HG03558 (cell line): ENCODE measurements around the gene TXNIP.
A peak's percentile ranks its signal among the peaks of the same experiment; 100 is the strongest.

ENCODE experiments used
- ATAC-seq: cut with Tn5 transposase; IDR thresholded peaks from one replicate; pipeline ENCODE4 v1.9.1; 2021; ENCODE audit warnings: moderate number of reproducible peaks; ENCODE audit not compliant: unreplicated experiment; ENCODE audit errors: extremely low read depth

TXNIP gene

GRCh38 chr1:145964328-145965118, 31.9 kb downstream of the TXNIP start, which contains the start of the genes ANKRD34A and POLR3GL:
Gene ANKRD34A, minus strand, starts transcription at chr1:145964575. Its CDS starts 2,816 bp downstream, at chr1:145961759.
Gene POLR3GL, plus strand, starts transcription at chr1:145964690. Its CDS starts 10,176 bp downstream, at chr1:145974866.
- peak; percentile 81 for ATAC-seq

DNA sequence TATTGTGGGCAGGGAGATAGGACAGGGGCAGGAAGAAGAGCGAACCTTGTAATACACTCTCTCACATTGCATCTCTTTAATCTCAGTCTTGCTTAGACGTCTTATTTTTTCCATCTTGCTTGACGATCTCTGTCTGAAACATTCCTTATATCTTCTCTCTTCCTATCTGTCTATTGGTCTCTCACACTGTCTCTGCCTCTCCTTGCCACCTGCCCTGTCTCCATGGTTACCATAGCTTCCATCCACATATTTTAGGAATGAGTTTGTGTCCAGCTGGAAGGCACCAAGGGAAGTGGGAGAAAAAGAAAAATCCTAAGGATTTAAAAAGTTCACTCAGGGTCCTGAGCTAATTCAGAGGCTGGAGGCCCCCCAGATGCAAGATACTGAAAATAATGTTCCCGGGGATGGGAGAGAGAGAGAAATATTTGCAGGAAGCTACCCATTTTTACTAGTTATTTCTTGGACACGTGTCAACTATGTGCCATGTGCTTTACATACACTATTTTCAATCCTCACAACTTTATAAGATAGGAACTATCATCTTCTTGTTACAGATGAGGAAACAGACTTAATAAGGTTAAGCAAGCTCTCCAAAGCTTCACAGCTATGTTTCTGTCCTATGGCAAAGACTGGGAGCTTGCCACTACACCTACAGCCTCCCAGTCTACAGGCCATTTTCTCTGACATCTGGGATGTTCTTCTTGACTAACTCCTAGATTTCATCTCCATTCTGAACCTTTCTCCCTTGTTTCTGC, 32.9 kb downstream of the TXNIP start:
- ATAC-seq: no peak

GRCh38 chr1:145962157-145963102, 33.9 kb downstream of the TXNIP start:
- no peak for ATAC-seq

DNA sequence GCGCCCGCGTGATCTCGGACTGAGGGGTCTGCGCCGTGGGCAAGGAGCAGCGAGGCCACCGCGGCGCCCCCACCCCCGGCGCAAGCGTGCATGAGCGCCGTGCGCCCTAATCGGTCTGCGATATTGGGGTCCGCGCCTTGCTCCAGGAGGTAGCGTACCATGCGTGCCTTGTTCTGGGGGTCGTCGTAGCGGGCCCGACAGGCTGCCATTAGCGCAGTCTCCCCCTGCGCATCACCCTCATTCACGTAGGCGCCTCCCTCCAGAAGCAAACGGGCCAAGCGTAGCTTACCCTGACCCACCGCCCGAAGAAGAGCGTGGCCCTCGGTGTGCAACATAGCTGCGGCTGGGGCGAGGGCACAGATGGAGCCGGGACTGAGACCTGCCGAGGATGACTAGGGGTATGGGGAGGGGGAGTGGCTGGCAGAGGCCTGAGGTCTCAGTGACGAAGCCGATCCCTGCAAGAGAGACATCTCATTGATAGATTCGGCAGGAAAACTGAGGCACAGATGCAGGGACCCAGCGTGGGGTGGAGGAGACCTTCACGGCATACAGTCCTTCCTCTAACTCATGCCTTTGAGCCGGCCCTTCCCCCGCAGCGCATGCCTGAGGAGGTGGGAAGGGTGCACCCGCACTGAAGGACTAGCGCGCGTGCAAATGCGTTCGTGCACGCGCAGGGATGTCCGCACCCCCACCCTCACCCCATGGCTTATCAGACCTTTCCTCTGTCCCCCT, 34.8 kb downstream of the TXNIP start:
- ATAC-seq: no peak

- no peak for ATAC-seq
Observed at GRCh38 chr1:145961109-145961424, 35.3 kb downstream of the TXNIP start.

GRCh38 chr1:145960468-145961108, 35.8 kb downstream of the TXNIP start:
- ATAC-seq: no peak

GRCh38 chr1:145959957-145960467, 36.4 kb downstream of the TXNIP start:
- ATAC-seq: no peak

DNA sequence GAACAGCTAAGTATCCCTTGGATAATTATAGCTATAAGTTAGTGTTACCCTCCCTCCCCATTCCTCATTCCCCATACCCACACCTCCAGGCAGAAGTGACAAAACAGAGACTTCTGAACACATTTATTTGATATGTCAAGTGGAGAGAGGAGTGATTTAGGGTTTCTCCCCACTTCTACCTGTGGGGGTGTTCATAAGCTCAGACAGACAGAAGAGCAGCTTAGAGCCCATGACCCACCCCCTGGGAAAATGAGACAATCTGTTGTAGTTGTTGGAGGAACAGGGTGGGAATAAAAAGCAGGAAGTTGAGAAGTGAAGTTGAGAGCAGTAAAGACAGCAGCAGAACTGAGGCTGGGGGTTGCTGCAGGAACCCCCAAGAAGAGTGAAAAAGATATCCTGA, 37.0 kb downstream of the TXNIP start:
- no peak for ATAC-seq

- ATAC-seq: no peak
Observed at GRCh38 chr1:145958734-145959133, 37.6 kb downstream of the TXNIP start.

DNA sequence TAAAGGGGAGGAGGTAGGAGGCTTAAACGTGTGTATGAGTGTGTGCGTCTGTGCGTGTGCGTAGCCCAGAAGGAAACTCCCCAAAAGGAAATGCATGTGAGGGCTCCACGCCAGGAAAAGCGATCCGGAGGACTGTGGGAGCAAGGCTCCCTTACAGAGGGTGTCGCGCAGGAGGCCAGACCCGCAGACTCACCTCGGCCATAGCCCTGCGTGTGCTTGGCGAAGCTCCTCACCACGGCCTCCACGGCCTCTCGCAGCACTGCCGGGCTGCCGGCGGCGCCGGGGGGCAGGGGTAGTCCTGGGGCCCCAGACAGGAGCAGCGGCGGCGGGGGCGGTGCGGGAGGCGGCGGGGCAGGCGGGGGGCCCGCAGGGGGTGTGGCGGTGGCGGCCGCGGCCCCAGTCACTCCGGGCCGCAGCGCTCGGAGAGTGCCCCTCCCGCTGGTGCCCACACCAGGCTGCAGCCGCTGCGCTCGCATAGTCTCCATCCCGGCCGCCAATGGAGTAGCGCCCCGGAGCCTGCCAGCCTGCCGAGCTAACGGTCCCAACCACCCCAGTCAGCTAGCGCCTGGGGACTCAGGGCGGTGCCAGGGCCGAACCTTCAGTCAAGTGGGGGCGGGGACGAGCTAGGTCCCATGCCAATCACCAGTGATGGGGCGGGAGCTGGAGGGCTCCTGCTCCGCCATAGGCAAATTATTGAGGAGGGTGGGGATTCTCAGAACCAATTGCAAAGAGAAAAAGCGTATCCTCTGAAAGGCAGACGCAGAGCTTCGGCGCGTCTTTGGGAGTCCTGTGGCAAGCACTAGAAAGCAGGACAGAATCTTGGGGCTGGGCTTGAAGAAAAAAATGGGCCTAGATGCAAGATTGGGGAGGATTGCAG, 38.7 kb downstream of the TXNIP start, which contains the start of gene LIX1L:
LIX1L (minus strand) TSS at position 575 of the 877 bp plus-strand sequence; CDS start at position 485, 90 bp downstream.
- ATAC-seq: peak; percentile 83

DNA sequence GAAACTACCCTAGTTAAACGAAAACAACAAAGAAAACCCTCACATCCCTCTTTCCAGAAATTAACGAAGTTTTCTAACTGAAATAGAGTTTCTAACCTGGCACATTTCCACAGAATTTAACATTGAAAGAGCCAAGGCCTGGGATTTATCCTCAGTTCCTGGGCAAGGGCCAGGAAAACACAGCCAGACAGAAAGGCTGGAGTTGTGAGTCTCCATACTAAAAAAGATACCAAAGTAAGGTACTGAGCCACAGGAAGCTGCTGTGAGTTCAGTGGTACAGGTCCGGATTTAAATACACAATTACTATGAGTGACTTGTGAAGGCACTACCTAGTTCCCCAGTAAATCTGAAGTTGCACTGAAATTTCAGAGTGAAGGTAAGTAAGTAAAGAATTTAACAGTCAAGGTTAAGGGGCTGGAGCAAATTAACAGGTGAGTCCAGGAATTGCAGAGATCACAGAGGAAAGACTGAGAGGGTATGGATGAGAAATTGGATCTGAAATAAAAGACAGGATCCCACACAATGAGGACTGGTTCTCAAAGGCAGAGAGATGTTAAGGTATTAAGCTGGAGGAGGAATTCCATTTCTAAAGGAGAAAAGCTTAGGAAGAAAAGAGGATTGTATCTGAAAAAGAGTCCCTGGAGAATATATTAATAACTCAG, 39.5 kb downstream of the TXNIP start:
- ATAC-seq: no peak

DNA sequence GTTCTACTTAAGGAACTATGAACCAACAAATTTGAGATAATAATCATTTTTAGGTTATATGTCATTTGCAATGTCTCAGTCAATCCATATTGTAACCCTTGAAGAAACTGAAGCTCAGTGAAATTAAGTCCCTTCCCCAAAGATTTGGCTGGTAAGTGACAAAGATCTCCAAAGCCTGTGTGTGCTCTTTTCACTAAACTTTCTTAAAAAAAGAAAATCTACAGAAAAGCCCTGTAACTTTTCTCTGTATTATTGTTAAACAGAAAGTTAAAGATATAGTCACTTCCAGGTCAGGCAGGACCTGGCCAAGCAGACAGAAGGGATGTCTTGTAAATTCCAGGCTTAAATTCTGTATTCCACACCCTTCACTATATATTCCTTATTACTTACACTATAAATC, 40.0 kb downstream of the TXNIP start:
- no peak for ATAC-seq

GRCh38 chr1:145955436-145955835, 40.9 kb downstream of the TXNIP start:
- no peak for ATAC-seq

- ATAC-seq: no peak
Observed at GRCh38 chr1:145953861-145954260, 42.5 kb downstream of the TXNIP start.

GRCh38 chr1:145952903-145953302, 43.5 kb downstream of the TXNIP start:
- ATAC-seq: no peak

DNA sequence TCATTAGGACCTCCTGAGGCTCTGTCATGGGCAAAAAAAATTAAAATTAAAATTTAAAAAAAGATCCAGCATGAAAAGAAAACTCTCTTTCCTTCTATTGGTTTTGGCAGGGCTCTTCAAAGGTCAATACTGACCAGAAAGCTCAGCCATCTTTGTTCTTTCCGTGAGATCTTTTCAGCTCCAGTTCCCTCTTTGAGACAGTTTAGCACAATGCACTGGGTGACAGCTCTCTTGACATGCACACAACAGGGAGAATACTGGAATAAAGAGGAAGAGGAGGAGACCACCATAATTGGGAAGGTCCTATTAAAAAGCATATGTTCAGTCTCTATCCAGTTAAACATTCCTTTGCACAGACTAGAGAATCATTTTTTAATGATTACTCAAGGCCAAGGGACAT, 44.9 kb downstream of the TXNIP start:
- no peak for ATAC-seq

DNA sequence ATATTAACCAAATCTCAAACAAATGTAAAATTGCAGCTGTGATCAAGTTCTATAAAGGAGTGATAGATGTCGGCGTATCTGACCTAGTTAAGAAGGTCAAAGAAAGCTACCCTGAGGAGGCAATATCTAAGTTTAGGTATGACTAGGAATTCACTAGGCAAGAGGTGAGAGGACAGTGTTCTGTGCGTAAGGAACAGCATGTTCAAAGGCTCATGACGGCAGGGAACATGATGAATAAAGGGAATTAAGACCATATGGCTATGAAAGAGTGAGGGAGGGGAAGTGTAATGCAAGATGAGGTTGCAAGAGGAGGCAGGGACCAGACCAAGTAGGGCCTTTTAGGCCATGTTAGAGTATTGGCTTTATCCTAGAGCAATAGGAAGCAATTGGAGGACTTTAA, 47.2 kb downstream of the TXNIP start:
- ATAC-seq: no peak

GRCh38 chr1:145947551-145947950, 48.8 kb downstream of the TXNIP start:
- ATAC-seq: no peak
